GM18508 (cell line): ENCODE data around the gene MBP.

Experiments used
- ATAC-seq: cut with Tn5 transposase; IDR thresholded peaks from one replicate; pipeline ENCODE4 v1.9.1; 2021; ENCODE audit warnings: moderate number of reproducible peaks; ENCODE audit not compliant: insufficient read depth, unreplicated experiment

MBP gene

DNA sequence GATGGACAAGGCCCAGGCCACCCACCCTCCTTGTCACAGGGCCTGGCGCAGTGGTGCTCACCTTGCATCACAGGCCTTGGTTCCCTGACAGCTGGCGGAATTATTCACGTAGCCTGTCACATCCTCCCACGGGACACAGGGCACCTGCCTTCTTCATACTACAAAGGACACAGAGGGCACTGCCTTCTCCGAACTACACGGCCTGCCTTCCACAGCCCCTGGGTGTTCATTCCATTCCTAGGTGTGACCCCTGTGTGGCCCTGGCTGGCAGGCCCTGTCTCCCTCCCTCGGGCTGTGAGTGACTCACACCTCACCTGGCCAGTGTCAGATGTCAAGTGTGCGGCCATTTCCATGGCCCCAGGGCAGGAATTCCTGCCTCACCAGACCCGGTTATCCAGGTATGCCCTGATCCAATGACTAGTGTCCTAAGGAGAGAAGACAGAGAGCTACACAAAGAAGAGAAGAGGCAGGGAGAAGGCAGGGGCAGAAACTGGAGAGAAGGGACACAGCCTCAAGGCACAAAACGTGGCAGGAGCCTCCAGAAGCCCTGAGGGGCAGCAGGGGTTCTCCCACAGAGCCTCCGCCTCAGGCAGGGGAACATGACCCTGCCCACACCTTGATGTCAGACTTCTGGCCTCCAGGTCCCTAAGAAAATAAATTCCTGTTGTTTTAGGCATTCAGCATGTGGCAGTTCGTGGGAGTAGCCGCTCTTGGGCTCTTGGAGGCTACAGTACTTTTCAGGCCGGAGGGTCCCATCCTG, 43.4 kb downstream of the MBP start:
- ATAC-seq, result no peak

DNA sequence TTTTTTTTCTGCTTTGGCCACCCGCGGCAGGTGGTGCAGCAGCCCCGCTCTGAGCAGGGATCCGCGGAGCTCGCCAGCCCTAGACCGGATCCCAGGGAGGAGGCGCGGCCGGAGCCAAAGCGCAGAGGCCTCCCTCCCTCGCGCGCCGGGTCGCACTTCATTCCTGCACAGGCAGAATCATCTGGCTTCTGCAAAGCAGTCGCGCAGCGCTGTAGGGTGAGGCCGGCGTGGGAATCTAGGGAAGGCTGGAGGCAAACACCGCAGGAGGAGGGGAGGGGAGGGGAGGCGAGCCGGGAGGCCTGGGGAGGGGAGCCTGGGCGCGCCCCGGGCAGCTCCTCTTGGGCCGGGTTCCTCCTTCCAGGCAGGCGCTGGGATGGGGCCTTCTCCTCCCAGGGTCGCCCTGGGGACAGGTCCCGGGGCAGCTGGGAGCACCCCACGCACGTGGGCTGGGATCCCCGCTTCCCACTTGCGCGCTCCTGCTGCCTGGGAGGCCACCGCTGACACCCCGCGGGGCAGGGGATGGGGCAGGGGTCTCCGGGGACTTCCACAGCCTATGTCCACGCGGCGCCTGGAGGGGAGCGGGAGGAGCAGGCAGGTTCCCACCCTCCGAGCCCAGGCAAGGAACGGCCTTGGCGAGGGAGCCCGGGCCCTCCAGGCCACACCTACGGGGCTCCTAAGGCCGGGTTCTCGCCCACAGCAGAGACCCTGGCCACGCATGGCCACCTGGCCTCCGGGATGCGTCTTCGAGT, 45.0 kb downstream of the MBP start:
- no peak for ATAC-seq

DNA sequence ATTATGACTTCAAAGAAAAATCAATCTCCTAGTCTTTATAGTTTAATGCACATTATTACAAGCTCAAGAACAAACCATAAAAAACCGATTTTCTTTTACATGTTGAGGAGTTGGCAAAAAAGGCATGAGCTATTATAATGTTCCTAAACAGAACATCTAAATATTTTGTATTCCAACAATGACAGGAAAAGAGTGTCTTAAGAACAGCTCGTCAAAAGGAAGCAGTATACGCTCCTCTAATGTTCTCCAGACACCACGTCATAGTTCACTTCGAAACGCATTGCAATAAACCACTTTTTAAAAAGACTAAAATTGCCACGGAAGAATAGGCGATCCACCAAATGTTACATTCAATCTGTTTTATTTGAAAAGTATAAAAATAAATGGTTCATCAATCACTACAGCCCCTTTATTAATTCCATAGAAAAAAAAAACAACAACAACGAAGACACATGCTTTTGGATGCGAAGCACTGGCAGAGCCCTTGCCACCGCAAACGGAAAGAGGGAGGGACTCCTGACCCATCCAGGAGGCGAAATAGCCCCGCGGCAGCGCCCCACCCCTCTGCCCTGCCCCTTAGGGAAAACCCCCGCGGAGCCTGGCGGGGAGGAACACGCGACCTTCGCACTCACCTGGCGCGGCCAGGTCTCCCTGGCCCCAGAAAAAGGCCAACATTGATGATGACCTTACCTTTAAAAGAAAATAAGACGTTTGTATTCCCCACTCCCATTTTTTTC, 45.8 kb downstream of the MBP start:
- no peak for ATAC-seq

DNA sequence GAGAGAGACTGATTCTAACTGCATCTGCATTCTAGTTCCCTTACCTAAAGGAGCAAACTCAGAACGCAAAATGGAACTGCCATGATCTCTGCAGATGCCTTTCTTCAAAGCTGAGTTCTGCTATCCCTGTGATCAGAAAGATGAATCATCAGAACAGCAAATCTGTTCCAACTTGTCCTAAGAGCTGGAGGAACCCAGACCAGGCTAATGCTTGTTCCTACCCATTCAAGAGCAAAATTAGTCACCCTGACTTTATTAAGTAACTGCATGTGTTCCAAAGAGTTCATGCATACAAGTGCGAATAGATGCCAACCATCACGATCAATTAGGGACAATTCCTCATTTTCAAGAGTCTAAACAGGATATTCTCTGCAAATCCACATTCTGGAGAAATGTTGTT, 46.5 kb downstream of the MBP start:
- ATAC-seq, result no peak

DNA sequence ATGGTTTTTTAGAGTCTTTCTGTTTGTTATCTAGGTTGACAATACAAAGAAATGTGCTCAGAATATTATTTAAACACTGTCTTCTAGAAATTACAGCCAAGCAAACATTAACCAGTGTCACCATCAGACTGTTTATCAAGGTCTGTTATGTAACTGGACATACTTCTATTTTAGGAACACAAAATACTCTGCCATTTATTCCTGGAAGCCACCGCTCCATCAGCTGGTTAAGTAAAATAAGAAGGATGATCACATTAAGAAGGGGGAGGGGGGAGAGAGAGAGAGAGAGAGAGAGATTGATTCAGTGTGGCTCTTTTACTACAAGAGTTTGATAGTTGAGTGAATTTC, 47.9 kb downstream of the MBP start:
- no peak for ATAC-seq

GRCh38 chr18:77082316-77082955, 50.1 kb downstream of the MBP start:
- ATAC-seq, result no peak

DNA sequence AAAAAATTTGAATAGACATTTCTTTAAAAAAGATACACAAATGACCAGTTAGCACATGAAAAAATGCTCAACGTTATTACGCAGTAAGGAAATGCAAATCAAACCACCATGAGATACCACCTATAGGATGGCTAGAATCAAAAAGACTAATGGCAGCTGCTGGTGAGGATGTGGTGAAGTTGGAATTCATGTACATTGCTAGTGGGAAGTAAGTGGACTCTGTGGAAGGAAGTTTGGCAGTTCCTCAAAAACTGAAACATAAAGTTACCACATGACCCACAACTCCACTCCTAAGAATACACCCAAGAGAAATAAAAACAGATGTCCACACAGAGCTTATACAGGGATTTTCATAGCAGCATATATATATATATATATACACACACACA, 51.2 kb downstream of the MBP start:
- no peak for ATAC-seq

DNA sequence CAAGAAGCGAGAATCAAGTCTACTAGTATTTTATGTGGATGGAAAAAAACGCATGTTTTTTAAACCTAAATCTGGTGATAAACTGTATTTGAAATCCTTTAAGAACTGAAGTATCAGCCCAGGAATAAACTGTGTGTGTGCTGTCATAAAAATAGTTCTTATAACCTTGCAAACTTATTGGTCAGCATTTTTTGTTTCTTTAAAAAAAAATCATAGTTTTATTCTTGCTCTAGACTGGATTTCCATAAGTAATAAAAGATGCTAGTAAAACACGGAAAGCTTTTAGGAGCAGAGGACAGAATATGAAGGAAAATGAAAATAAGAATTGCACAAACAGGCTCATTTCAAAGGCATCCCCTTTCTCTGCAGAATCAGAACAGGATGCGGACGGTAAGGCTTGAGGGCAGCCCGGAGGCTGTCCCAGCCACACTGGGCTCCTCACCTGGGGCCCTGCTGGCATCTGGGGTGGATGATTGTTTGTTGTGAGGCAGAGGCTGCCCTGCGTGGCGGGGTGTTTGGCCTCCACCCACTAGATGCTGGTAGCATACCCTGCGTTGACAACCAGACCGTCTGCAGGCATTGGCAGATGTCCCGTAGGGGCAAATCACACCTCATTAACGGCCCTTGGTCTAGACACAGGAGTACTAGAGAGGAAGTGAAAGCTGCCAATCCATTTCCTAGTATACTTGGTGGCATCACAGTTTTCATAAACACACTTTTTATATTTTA, 52.5 kb downstream of the MBP start:
- ATAC-seq, result peak; percentile 91

GRCh38 chr18:77079088-77079487, 53.5 kb downstream of the MBP start:
- no peak for ATAC-seq

DNA sequence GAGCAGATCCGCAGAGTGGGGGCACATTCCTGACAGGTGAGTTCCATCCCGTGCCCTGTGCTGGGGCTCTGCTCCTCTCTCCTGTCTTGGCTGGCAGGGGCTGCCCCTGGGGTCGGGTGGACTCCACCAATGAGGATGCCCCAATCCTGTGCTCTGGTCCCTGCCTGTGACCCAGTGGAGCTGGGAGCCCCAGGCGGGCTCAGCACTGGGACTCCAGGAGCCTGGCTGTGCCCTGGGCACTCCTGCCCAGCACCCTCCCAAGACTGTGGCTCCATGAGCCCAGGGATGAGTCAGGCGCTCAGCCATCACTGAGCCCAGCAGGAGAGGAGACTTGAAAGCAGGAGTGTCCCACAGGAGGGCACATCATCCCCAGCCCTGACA, 53.9 kb downstream of the MBP start:
- no peak for ATAC-seq

- no peak for ATAC-seq
Observed at GRCh38 chr18:77077941-77078689, 54.5 kb downstream of the MBP start.

DNA sequence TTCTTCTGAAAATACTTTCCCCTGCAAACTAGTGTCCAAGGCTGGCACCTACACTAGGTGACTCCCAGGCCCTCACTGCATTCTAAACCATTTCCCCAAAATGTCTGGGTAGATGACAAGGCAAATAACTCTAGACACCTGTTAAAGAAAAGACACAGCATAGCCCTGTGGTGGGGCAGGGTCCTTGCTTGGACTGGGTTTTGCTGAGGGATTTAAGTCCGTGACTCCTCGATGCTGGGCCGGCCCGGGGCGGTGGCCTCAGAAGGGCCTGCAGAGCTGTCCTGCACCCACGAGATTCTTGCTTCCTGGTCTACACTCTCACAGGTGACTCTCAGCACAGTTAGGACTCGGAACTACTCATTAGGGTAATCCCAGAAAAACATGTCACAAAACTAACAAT, 55.2 kb downstream of the MBP start:
- no peak for ATAC-seq

- no peak for ATAC-seq
Observed at GRCh38 chr18:77076111-77076510, 56.5 kb downstream of the MBP start.

GRCh38 chr18:77074431-77074830, 58.2 kb downstream of the MBP start:
- no peak for ATAC-seq

DNA sequence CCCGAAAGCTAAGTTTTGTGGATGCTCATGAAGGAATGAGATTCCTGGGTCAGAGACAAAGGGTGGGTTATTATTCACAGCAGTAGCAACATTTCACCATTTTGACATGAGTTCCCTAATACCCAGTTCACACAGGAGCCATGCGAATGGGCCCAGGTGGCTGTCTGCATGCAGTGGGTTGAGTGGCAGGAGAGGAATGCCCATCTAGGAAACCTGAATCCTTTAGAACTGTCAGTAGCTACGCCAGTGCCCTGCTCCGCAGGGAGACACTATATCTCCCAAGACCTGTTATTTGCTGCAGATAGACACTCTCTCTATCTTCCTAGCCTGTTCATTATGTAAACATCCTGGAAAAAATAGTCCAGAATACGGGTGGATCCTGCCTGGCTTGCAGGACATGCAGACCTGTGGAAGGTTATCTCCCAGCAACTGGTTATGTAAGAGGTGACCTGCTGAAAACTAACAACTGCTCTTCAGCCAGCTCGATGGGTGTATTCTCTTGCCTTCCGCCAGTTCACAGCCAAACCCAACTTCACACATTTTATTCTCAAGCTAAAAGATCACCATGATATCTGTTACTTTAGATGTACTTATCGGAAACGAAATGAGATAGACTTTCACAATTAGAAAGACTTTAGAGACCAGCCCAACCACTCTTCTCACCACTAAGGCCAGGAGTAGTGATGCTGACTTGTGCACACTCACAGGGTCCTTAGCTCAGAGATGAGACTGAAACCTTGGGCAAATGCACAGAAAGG, 59.1 kb downstream of the MBP start:
- no peak for ATAC-seq

DNA sequence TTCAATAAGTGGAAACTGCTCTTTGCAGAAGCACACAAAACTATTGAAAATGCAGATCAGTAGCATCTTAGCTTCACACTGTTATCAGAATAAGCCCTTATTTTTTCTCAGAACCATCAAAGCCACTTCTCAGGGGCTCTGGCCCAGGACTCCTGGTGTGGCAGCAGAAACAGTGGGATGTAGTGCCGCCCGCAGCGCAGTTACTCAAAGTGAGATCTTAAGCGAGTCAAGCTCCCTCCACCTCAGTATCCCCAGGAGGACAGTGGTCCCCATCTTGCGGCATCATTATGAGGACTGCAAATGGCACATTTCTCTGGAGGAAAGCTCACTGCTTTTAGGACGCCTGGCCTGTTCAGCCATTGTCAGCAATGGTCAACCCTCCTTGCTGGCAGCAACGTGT, 60.0 kb downstream of the MBP start:
- ATAC-seq, result no peak

DNA sequence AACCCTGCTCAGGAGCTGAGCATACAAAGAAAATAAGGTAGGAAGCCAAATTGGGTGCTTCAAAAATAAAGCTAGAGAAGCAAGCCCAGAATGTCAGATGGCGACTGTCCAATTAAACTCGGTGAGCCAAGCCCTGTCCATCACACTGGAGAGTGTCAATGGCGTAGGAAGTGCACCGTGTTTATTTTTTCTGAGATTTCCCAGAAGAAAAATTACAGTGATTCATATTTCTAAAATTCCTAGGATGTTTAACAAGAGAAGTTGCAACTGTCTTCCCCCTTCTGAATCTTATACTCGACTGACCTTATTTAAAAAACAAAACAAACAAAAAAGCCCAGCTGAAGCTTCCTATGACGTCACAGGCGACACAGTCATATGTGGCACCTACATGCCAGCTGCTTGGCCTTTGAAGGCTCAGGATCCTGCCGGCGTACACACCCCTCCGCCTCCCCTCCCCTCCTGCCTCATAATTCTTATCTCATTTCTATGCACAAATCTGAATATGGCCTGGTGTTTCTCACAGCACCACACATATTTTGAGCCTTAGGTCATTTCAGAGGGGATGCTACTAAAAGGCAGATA, 60.8 kb downstream of the MBP start:
- no peak for ATAC-seq

DNA sequence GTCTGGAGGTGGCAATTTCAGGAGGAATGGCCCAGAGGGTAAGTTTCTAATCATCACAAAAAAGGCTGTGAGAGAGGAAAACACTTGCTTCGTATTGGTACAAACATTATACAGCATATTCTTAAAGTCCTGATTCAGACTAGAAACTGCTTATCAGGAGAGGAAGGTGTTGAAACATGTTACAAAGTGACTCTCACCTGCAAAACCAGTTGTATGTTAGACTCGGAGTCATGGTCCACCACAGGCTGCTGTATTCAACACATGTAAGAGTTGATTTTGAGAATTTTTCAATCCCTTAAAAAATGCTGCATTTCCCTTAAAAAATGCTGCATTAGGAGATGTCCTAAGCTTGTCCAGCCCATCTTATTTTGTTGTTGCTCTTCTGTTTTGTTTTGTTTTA, 61.5 kb downstream of the MBP start:
- no peak for ATAC-seq

GRCh38 chr18:77070627-77071026, 62.0 kb downstream of the MBP start:
- ATAC-seq, result no peak
